Adipocyte (in vitro differentiated cells): Measurements from ENCODE around the gene FREM1.

ENCODE experiments used
- DNase-seq: peaks from one replicate; pipeline ENCODE4 v3.0.0-alpha.2; 2015; ENCODE audit warnings: low read depth
- H3K27me3 ChIP-seq: replicated peaks from 2 replicates; pipeline ENCODE4 v1.7.0; 2013; ENCODE audit warnings: mild to moderate bottlenecking, low read length, moderate library complexity; ENCODE audit not compliant: control insufficient read depth, insufficient read depth
- H3K36me3 ChIP-seq: 2 replicates; pipeline ENCODE4 v1.7.0; 2013; ENCODE audit warnings: low read length, mild to moderate bottlenecking, moderate library complexity; ENCODE audit not compliant: control insufficient read depth, insufficient read depth, severe bottlenecking
- H3K4me1 ChIP-seq: 2 replicates; pipeline ENCODE4 v1.7.0; 2013; ENCODE audit warnings: mild to moderate bottlenecking, low read length, moderate library complexity; ENCODE audit not compliant: control insufficient read depth, insufficient read depth
- H3K4me3 ChIP-seq: 2 replicates; pipeline ENCODE4 v1.7.0; 2013; ENCODE audit warnings: mild to moderate bottlenecking, low read length, moderate library complexity
- H3K9ac ChIP-seq: 2 replicates; pipeline ENCODE4 v1.7.0; 2013; ENCODE audit warnings: mild to moderate bottlenecking, low read length, moderate library complexity
- H3K9me3 ChIP-seq: 2 replicates; pipeline ENCODE4 v1.7.0; 2013; ENCODE audit warnings: mild to moderate bottlenecking, low read length, moderate library complexity; ENCODE audit not compliant: control insufficient read depth

The FREM1 gene

GRCh38 chr9:14693251-14693861 lies 216.9 kb downstream of the FREM1 start, which contains the start of gene ZDHHC21:
TSS of gene ZDHHC21 (minus strand) at chr9:14693432. CDS start at chr9:14674340, 19,092 bp downstream.
- Histone ChIP-seq H3K4me3 (peak within 1 kb of the TSS; percentile 89), H3K27me3 (no peaks in the 10 kb centered on the region), H3K9ac (peak within 1 kb of the TSS; percentile 88), H3K36me3 (peaks cover 12% of the 10 kb centered on the region), H3K9me3 (no peaks in the 10 kb centered on the region), H3K4me1 (peaks cover 20% of the 10 kb centered on the region)
- peak; percentile 81 for DNase-seq

GRCh38 chr9:14692470-14693250 lies 217.6 kb downstream of the FREM1 start:
- peak overlapping the region; percentile 88 for H3K9ac ChIP-seq
- no peaks in the 10 kb centered on the region for H3K27me3 ChIP-seq
- H3K4me3 ChIP-seq, result peak overlapping the region; percentile 89
- H3K4me1 ChIP-seq, result peaks cover 20% of the 10 kb centered on the region
- H3K9me3 ChIP-seq, result no peaks in the 10 kb centered on the region
- H3K36me3 ChIP-seq, result peaks cover 12% of the 10 kb centered on the region
- peak; percentile 43 for DNase-seq

- Histone ChIP-seq H3K36me3 (peaks cover 12% of the 10 kb centered on the region), H3K9me3 (no peaks in the 10 kb centered on the region), H3K4me3 (no peak overlapping the region), H3K27me3 (no peaks in the 10 kb centered on the region), H3K4me1 (peaks cover 33% of the 10 kb centered on the region), H3K9ac (no peak overlapping the region)
- DNase-seq, result no peak
Measured at GRCh38 chr9:14690948-14691730, 219.1 kb downstream of the FREM1 start.

- H3K27me3 ChIP-seq, result no peaks in the 10 kb centered on the region
- peak; percentile 42 for DNase-seq
- no peaks in the 10 kb centered on the region for H3K9me3 ChIP-seq
- no peak overlapping the region for H3K4me3 ChIP-seq
- H3K4me1 ChIP-seq, result peaks cover 30% of the 10 kb centered on the region
- H3K36me3 ChIP-seq, result peaks cover 12% of the 10 kb centered on the region
- peak overlapping the region; percentile 34 for H3K9ac ChIP-seq
Measured at GRCh38 chr9:14687042-14687719, 223.0 kb downstream of the FREM1 start.

- DNase-seq, result no peak
- peaks cover 15% of the 10 kb centered on the region for H3K36me3 ChIP-seq
- H3K4me3 ChIP-seq, result no peak overlapping the region
- no peak overlapping the region for H3K9ac ChIP-seq
- H3K4me1 ChIP-seq, result peaks cover 21% of the 10 kb centered on the region
- no peaks in the 10 kb centered on the region for H3K9me3 ChIP-seq
- H3K27me3 ChIP-seq, result no peaks in the 10 kb centered on the region
Measured at GRCh38 chr9:14686168-14686567, 224.1 kb downstream of the FREM1 start.
